ENCODE measurements around the gene HIBADH.

HIBADH gene

DNA sequence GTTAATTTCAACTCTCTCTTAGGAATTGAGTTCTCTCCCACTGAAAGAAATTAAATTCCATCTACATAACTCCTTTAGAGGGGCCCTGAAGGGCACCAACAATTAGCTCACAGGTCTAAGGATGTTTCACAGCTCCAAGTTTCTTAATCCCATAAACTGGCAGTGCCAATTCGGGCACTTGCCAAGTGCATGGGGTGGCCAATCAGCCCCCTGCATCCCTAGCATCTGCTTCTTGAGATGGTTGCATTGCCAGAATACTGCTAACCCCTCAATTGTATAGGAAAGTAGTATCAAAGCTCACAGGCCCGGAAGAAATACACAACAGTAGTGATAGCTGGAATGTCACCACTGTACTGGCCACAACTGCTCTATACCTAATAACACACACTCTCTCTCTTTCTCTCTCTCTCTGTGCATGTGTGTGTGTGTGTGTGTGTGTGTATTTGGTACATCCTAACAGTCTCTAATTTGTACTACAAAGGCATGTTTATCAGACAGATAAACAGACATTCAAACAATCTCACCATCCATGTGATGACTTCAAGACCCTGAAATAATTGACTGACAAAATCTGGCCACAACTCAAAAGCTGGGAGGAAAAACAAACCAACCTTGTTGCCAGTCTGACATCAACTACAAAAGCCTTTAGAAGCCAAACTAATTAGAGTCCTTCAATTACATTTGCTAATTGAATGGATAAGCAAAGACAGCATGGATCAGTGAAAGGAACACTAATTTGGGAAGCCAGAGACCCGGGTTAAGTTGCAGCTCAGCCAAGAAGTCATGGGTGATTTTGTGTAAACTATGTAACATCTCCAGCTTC is 27.8 kb downstream of the HIBADH start:
- DNase-seq = no peak

DNA sequence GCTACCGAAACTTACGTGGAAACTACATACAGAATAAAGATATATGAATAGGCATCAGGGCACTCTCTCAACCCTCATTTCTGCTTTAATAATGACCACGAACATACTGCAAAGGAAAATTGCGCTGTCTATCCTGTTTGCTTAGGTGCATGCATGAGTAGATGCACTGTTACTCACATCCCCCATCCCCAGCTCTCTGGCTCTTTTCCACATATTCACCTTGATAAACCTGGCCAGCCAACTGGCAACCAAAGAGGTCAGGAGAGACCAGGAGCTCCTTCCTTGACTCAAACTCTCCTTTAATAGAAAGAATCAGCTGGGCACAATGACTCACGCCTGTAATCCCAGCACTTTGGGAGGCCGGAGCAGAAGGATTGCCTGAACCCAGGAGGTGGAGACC is 29.6 kb downstream of the HIBADH start:
- no peak for DNase-seq

DNA sequence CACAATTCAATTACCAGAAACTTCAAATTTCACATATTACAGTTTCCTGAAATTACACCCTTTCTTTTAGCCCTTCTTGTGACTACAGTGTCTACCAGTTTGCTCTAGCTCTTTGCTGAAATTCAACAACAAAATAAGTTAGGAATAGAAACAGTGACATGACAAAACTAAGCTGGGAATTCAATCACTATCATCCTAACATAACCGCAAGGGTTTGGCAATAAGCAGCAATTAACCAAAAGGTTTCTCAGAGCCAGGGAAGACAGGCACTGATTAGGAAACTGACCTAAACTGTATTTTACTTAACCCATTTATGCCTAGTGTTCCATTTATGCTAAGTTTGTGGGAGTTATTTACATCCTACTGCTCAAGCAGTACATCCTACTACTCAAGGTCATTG is 31.3 kb downstream of the HIBADH start:
- no peak for DNase-seq

DNA sequence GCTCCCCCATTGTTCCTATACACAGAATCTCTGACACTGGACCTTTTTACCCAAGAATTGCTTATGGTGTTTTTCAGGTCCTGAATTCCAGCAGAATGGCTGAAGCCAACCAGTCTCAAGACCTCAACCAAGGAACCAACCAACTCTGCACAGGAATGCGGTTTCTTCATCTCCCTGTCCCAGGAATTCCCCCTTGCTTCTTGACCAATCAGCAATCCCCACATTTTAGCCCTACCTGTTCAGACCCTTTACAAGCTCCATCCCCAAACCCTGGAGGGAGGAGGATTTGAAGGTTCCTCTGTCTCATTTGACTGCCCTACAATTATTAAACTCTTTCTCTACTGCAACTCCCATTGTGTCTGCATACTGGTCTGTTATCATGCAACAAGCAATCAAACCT is 35.5 kb downstream of the HIBADH start:
- DNase-seq = no peak

DNA sequence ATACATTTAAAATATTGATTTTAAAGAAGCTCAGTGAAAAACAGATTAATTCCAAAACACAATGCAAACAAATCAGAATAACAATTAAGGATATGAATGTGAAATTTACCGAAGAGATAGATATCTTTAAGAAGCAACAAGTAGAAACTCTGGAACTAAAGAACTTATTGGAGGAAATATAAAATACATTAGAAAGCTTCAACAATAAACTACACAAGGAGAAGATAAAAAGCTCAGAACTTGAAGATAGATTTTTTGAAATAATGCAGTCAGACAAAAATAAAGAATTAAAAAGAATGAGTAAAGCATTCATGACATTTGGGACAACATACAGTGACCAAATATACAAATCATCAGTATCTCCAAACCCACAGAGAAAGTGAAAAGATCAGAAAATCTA is 43.2 kb downstream of the HIBADH start:
- no peak for DNase-seq

DNA sequence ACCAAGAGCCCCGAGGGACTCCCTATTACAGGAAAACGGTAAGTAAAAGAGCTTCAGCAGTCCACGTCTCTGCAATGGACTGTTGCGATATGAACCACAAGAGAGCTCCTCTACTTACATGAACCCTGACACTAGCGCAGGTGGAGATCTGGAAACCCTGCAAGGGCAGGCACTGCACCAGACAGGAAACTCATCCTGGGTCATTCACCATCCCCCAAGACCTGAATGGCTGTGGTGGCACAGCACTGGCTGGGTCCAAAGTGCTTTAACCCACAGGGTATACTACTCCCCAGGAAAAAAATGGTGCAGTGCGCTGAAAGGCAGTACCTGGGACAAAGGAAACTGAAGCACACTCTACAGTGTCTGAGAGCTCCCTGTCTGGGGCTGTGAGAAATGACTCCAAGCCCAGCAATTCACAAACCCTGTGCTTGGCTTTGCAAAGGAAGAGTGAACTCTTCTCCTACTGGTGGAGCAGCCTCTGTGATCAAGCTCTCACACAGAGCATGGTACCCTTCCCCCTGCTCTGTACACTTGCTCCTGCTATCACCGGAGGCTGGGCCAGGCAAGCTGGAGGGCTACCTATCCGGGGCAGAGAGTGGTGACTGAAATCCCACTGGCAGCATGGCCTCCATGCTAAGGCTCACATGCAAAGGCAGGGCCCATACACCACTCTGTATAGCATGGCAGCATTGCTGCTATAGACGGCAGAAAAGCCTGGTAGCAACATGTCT is 44.9 kb downstream of the HIBADH start:
- DNase-seq = no peak

DNA sequence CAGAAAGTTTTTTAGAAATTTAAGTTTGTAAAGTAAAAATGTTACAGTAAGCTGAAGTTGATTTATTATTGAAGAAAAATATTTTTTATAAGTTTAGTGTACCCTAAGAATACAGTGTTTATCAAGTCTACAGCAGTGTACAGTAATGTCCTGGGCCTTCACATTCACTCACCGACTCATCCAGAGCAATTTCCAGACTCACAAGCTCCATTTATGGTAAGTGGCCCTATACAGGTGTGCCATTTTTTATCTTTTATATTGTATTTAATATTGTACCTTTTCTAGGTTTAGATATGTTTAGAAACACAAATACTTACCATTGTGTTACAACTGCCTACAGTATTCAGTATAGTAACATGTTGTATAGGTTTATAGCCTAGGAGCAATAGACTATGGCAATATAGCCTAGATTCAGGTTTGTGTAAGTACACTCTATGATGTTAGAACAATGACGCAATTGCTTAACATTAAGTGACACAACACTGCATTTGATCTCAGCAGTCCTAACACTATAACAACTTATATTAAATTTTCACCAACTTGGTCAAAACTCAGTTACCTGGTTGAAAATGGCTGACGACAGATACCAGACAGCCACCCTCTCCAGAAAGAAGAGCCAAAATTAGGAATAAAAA is 45.7 kb downstream of the HIBADH start:
- DNase-seq = no peak

DNA sequence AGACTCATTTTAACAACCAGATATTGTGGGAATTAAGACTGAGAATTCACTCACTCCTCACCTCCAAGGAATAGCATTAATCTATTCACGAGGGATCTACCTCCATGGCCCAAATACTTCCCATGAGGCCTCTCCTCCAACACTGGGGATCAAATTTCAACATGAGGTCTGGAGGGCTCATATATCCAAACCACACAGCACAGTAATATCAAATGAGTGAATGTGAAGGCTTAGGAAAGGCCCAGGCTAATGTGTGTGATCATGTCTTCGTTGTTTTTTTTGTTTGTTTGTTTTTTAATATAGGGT is 46.5 kb downstream of the HIBADH start:
- DNase-seq = no peak

DNA sequence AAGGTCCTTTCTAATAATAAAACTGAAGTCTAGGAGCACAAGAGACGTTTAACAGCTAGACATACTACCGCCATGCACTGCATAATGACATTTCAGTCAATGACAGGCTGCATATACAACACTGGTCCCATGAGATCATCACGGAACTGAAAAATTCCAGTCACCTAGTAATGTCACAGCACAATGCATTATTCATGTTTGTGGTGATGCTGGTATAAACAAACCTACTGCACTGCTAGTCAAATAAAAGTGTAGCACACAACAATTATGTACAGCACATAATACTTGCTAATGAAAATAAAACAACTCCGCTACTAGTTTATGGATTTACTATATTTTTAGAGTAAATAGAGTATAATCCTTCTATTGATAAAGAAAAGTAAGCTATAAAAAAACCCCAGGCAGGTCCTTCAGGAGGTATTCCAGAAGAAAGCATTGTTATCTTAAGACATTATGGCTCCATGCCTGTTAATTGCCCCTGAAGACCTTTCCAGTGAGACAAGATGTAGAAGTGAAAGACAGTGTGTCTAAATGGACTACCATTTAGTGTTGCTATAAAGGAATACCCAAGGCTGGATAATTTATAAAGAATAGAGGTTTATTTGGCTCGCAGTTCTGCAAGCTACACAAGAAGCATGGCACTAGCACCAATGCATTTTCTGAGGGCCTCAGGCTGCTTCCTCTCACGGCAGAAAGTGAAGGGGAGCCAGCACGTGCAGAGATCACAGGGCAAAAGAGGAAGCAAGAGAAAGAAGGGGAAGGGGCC is 47.1 kb downstream of the HIBADH start:
- DNase-seq = no peak

DNA sequence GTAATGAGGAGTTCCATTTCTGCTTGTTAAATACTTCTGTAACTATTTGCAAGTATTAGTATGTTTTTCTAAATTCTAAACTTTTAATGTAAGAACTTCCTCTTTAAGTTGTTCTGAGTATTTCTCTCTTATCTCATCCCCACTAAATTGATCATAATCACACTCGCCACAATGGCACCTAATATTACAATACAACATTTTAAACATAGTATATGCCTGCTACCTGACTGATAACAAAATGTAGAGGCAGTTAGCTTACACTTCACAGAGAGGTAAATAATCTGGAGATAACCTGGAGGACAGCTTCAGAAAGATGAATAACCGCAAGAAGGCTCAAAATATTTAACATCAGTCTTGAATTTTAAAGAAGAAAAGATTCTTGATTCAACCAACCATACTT is 48.6 kb downstream of the HIBADH start:
- no peak for DNase-seq

DNA sequence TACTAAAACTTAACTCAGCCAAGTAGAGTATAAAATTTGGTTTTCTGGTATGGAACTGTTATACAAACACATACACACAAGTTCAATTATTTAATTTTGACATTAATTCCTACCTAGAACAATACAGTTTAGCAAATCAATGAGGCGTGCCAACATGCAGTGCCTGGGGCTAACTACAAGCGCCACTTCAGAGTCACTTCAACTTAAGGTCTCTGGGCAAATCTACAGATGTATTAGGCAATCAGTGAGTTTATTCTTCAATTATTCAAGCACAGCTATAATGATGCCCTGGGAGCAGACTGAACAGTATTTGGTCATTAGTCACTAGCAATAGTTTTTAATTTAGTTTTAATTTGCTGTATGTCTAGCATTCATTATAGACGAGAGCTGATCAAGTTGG is 51.6 kb downstream of the HIBADH start:
- DNase-seq = no peak

DNA sequence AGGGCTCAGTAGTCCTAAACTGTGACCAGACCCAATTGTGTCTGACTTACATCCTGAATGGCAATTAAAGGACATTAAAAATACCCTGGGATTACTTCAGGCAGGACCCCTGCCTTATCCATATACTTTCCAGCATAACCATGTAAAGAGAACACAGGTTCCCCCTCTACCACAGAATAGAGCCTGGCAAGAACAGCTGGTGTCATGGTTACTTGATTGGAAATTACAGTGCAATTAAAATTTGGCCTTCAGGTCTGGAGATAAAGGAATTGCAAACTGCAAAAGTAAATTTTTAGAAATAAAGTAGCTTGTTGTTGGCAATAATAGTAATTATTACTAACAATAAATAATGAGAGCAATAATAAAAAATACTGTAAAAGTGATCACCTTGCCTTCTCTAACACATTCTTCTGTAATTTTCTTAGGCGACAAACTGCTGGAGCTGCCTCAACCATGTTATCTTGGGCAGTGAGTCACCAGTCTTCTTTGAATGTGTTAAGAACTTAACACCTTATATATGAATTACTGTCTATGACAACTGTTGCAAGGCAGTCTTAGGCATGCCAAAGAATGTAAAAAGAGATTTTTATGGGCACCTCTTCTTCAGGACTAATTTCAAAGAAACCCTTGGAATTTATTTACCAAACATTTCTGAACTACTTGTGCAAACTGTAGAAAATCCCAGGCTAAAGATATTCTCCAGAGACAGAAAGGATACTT is 53.7 kb downstream of the HIBADH start:
- DNase-seq = no peak

DNA sequence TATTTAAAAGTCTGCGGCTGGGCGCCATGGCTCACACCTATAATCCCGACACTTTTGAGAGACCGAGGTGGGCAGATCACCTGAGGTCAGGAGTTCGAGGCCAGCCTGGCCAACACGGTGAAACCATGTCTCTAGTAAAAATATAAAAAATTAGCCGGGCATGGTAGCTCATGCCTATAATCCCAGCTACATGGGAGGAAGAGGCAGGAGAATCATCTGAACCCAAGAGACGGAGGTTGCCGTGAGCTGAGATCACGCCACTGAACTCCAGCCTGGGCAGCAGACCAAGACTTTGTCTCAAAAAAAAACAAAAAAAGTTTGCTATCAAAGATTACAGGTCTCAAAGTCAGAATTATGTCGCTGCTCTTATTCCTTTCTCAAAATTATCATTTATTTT is 55.5 kb downstream of the HIBADH start:
- no peak for DNase-seq

DNA sequence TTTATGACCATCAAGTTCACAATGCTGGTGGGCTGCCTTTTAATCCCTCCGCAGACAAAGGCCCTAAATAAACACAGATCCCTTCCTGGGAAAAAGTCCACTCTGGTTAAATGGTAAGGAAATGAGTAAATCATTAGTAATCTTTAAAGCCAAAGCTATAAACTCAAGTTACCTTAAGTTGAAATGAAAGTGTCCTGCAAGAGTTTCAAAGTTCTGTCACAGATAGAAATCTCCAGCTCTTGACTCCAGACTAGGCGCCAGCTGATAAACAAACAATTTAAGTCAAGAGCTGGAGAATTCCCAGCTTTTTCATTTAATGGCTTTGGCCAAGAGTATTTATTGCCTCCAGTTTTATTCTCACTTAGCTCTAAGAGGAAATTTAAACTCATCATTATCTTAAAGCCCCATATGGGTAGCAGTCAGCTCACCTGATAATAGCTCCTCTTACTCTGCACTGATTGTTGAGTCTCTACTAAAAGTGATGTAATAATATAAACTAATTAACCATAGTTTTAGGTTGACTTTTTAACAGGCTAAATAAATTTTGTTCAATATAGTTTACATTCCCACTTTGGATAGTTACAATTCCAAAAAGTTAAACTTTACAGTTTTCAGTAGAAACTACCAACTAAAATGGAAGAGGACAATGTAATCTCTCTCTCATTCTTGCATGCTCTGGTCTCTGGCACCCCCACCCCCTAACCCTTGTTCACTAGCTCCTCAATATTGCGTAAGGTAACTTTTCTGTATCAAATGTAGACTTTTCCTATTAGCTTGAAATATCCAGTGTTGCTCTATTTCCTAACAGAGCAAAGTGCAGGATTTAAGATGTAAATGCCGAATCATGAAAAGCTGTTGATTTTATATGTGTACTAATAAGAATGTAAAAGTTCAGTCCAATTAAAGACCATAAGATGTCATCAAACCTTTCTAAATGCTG is 56.1 kb downstream of the HIBADH start:
- no peak for DNase-seq

DNA sequence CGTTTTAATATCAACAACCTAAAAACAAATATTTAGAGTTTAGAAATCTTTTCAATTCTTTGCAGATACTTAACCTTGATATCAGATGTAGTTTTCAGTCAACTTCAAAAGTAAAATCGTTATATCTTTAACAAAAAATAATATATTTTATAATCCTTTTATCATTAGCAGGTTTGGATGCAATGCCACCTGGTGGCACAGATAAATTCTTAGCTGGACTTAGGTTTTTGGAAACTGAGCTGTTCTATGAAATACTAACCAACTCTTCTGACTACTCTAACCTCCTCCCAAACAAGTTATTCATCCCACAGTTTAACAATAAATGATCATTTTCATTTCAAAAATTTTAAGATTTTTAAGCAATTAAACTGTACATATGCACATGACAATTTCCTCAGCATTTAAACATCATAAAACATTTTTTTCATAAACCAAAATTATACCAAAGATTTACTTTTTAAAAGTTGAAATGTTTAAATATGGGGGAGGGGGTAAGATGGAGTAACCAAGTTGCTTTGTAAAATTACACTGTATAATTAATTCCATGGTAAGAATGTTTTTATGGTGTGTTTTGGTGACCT is 56.9 kb downstream of the HIBADH start:
- DNase-seq = no peak

DNA sequence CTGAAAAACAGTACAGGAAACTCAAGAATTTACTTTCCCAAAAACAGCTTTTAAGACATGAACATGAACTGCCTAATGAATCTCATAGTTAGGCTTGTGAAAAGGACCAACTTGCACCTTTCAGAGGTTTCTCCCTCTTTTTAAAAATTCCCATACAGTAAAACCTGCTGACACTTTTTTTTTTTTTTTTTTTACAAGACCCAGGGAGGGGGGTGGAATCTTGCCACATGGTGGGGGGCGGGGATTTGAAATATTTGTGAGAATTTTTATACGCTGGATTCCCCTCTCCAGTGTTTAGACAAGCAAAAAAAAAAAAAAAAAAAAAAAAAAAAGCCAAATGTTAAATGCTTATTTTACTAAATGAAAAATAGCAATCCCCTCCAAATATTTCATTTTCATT is 57.4 kb downstream of the HIBADH start:
- DNase-seq = no peak

DNA sequence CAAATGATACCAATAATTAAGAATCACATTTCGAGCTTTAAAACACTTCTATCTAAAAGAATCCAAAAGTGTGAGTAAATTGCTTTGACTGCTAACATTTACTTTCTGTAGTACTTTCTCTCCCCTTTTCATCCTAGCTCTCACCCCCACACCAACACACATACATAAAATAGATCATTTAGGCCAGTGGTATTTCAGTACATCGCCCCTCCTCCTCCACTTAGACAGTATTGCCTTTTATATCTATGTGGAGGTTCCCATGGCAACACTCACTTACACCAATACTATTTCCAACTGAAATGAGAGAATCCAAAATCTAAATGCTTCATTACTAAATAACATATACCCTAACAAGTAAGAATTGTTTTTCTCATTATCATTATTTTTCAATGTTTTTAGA is 58.9 kb downstream of the HIBADH start:
- no peak for DNase-seq

DNA sequence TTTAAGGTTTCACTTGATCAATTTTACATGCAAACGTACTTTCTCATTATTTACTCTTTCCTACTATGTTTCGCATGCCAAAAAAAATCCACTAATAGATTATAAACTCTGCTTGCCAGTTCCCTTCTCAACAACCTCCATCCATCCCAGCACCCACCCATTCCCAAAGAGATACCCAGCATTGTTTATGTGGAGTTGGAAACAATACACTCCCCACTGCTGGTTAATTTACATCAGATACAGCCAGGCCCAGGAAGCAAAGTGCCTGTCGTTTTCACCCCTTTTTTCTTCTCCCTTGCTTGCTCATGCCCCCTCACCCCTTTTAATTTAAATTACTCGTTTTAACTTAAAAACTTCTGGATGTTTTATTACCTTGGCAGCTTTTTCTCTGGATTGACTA is 59.9 kb downstream of the HIBADH start:
- no peak for DNase-seq

DNA sequence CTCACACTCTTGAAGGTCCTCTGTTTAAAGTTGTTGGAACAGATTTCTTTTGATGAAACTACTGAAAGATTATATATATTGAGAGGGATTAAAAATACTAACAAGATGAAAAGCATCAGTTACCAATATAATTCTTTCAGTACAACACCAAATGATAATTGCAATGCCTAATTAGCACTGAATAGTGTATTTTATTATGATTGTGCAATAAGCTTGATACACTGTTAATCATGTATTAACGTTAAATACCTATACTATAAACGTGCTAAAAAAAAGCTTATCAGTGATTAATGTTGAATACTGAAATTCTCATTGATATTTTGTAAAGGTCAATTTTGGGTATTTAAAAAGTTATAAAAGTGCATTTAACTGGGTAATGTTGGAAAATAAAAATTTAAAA is 61.5 kb downstream of the HIBADH start:
- DNase-seq = no peak

DNA sequence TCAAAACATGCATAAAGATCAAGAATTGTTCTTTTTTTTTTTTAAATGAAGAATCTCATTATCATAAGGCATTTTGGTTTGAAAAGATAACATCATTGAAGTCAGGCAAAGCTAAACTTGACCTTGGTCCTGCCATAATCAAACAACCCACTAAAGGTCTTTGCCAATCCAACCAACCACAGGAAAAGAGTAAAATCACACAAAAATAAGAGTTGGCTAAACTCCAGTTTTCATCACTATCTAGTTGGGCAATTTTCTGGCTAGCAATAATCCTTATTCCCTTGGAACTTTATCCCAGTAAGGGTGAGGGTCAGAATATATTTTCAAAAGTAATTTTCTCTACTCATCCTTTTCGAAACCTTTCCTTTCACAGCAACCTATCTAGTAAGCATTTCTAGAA is 62.4 kb downstream of the HIBADH start:
- DNase-seq = no peak

DNA sequence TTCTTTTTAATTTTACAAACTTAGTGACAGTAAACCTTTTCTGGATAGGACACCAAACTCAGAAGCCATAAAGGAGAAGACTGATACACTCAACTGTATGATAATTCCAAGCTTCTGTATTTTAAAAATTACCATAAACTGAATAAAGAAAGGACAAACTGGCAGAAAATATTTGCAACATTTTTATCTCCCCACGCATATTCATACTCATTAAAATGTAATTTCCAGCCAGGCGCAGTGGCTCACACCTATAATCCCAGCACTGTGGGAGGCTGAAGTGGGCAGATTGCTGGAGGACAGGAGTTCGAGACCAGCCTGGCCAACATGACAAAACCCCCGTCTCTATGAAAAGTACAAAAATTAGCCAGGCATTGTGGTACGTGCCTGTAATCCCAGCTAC is 67.7 kb downstream of the HIBADH start:
- no peak for DNase-seq
